Measurements from ENCODE around the gene NKX2-1. TPM values are rescaled to one million over a fixed set of nuclear protein-coding genes. Genes with fewer than 3 reads are reported as not detected.

Gene NKX2-1
- polyA plus RNA-seq, 1 of the 3 experiments (the other 2 are of a cell fraction), result not detected

- H3K27me3 ChIP-seq (ENCODE audit: insufficient read depth), result peaks cover 92% of the 10 kb centered on the region
- H3K27ac ChIP-seq (ENCODE audit: low read depth in 2 of 2, low read length in 1 of 2), result no peak overlapping the region
- DNase-seq, result no peak
- H3K9ac ChIP-seq, result no peak overlapping the region
- no peak overlapping the region for H2AFZ ChIP-seq (ENCODE audit: low read depth)
- no peaks in the 10 kb centered on the region for H3K36me3 ChIP-seq (replicated peaks in 1 of 2; ENCODE audit: control insufficient read depth in 1 of 2, insufficient read depth in 2 of 2, low read length in 1 of 2)
- no peaks in the 10 kb centered on the region for H3K9me2 ChIP-seq
- 9% methylated on average over 28 of the region's 28 CpGs for WGBS (ENCODE audit: low lambda C conversion rate)
- H3K4me1 ChIP-seq (ENCODE audit: control insufficient read depth in 1 of 2, insufficient read depth in 2 of 2, low read depth in 1 of 2, low read length in 1 of 2), result no peaks in the 10 kb centered on the region
- no peaks in the 10 kb centered on the region for H3K79me2 ChIP-seq (ENCODE audit: insufficient read depth)
- H4K20me1 ChIP-seq (ENCODE audit: insufficient read depth), result no peaks in the 10 kb centered on the region
- ChIA-PET POLR2A (no interaction called here), CTCF (interaction anchor here (0.5 kb wide), 1 partner anchor 8 kb away, joined by 3 read pairs; no protein-coding TSS in a partner anchor)
- H3F3A ChIP-seq (replicated peaks; ENCODE audit: insufficient read depth), result no peaks in the 10 kb centered on the region
- no peak for TF ChIP-seq SMC3 (IDR thresholded peaks at IDR 0.05; ENCODE audit: low read depth, low read length)
- TF ChIP-seq FOXM1 (IDR thresholded peaks at IDR 0.05; ENCODE audit: low read depth), result no peak
- TF ChIP-seq RCOR1 (IDR thresholded peaks at IDR 0.05; ENCODE audit: low read length), result no peak
- TF ChIP-seq JUND (IDR thresholded peaks at IDR 0.05), result no peak
- TF ChIP-seq EZH2phosphoT487 (IDR thresholded peaks at IDR 0.05; ENCODE audit: borderline replicate concordance, low read depth), result no peak
- TF ChIP-seq PBX3 (IDR thresholded peaks at IDR 0.05), result no peak
- no peaks in the 10 kb centered on the region for H3K9me3 ChIP-seq
- no peak overlapping the region for H3K4me3 ChIP-seq (ENCODE audit: low read depth in 2 of 2, low read length in 1 of 2)
- no peak overlapping the region for H3K4me2 ChIP-seq
These were observed 12.1 kb downstream of the NKX2-1 start for GRCh38 chr14:36507847-36508417.

- CTCF ChIA-PET, result interaction anchor here (1.8 kb wide), 1 partner anchor 18 kb away, joined by 6 read pairs; no protein-coding TSS in a partner anchor
- 11% methylated on average over 10 of the region's 10 CpGs for WGBS (ENCODE audit: low lambda C conversion rate)
- H4K20me1 ChIP-seq (ENCODE audit: insufficient read depth), result no peaks in the 10 kb centered on the region
These were observed 13.1 kb downstream of the NKX2-1 start for GRCh38 chr14:36506732-36507614.

More at GRCh38 chr14:36506732-36507614, 13.1 kb downstream of the NKX2-1 start:
- Histone ChIP-seq H3K27ac (ENCODE audit: low read depth in 2 of 2, low read length in 1 of 2) (no peak overlapping the region), H3F3A (replicated peaks; ENCODE audit: insufficient read depth) (no peaks in the 10 kb centered on the region), H3K4me1 (ENCODE audit: control insufficient read depth in 1 of 2, insufficient read depth in 2 of 2, low read depth in 1 of 2, low read length in 1 of 2) (no peaks in the 10 kb centered on the region), H3K79me2 (ENCODE audit: insufficient read depth) (no peaks in the 10 kb centered on the region), H3K4me3 (ENCODE audit: low read depth in 2 of 2, low read length in 1 of 2) (no peak overlapping the region), H3K4me2 (no peak overlapping the region), H3K9me3 (no peaks in the 10 kb centered on the region), H3K9me2 (no peaks in the 10 kb centered on the region), H3K27me3 (ENCODE audit: insufficient read depth) (peaks cover 89% of the 10 kb centered on the region), H3K36me3 (replicated peaks in 1 of 2; ENCODE audit: control insufficient read depth in 1 of 2, insufficient read depth in 2 of 2, low read length in 1 of 2) (no peaks in the 10 kb centered on the region), H2AFZ (ENCODE audit: low read depth) (no peak overlapping the region), H3K9ac (no peak overlapping the region)
- no peak for TF ChIP-seq NRF1 (IDR thresholded peaks at IDR 0.05; ENCODE audit: low read depth, low read length)
- TF ChIP-seq CTCF (IDR thresholded peaks at IDR 0.05), result no peak
- TF ChIP-seq SIN3A (IDR thresholded peaks at IDR 0.05; ENCODE audit: borderline replicate concordance, low read depth, low read length), result no peak
- no peak for TF ChIP-seq FOXM1 (IDR thresholded peaks at IDR 0.05; ENCODE audit: low read depth)
- no peak for TF ChIP-seq EZH2phosphoT487 (IDR thresholded peaks at IDR 0.05; ENCODE audit: borderline replicate concordance, low read depth)
- TF ChIP-seq, protein P1, sequence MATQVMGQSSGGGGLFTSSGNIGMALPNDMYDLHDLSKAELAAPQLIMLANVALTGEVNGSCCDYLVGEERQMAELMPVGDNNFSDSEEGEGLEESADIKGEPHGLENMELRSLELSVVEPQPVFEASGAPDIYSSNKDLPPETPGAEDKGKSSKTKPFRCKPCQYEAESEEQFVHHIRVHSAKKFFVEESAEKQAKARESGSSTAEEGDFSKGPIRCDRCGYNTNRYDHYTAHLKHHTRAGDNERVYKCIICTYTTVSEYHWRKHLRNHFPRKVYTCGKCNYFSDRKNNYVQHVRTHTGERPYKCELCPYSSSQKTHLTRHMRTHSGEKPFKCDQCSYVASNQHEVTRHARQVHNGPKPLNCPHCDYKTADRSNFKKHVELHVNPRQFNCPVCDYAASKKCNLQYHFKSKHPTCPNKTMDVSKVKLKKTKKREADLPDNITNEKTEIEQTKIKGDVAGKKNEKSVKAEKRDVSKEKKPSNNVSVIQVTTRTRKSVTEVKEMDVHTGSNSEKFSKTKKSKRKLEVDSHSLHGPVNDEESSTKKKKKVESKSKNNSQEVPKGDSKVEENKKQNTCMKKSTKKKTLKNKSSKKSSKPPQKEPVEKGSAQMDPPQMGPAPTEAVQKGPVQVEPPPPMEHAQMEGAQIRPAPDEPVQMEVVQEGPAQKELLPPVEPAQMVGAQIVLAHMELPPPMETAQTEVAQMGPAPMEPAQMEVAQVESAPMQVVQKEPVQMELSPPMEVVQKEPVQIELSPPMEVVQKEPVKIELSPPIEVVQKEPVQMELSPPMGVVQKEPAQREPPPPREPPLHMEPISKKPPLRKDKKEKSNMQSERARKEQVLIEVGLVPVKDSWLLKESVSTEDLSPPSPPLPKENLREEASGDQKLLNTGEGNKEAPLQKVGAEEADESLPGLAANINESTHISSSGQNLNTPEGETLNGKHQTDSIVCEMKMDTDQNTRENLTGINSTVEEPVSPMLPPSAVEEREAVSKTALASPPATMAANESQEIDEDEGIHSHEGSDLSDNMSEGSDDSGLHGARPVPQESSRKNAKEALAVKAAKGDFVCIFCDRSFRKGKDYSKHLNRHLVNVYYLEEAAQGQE (IDR thresholded peaks at IDR 0.05; ENCODE audit: low read depth, low read length), result no peak
- TF ChIP-seq TCF12 (IDR thresholded peaks at IDR 0.05), result no peak
- no peak for TF ChIP-seq ELF1 (IDR thresholded peaks at IDR 0.05)
- no peak for TF ChIP-seq CHD2 (IDR thresholded peaks at IDR 0.05; ENCODE audit: low read length, partially characterized antibody)
- TF ChIP-seq RXRA (IDR thresholded peaks at IDR 0.05; ENCODE audit: borderline replicate concordance, low read depth), result no peak
- no peak for TF ChIP-seq RCOR1 (IDR thresholded peaks at IDR 0.05; ENCODE audit: low read length)
- TF ChIP-seq GABPA (IDR thresholded peaks at IDR 0.05; ENCODE audit: low read depth), result no peak
- TF ChIP-seq NFIC (IDR thresholded peaks at IDR 0.05; ENCODE audit: borderline replicate concordance), result no peak
- no peak for TF ChIP-seq USF2 (IDR thresholded peaks at IDR 0.05; ENCODE audit: borderline replicate concordance, low read depth, low read length)
- TF ChIP-seq SMC3 (IDR thresholded peaks at IDR 0.05; ENCODE audit: low read depth, low read length), result no peak
- DNase-seq, result no peak
- POLR2A ChIA-PET, result no interaction called here

Data from SK-N-SH (cell line).